ENCODE results near the gene NFATC2.

Gene NFATC2

GRCh38 chr20:51374961-51375360, 167.6 kb downstream of the NFATC2 start:
- DNase-seq (ENCODE audit: low read depth), result no peak

- DNase-seq (ENCODE audit: low read depth), result no peak
Observed at GRCh38 chr20:51374456-51374830, 168.1 kb downstream of the NFATC2 start.

DNA sequence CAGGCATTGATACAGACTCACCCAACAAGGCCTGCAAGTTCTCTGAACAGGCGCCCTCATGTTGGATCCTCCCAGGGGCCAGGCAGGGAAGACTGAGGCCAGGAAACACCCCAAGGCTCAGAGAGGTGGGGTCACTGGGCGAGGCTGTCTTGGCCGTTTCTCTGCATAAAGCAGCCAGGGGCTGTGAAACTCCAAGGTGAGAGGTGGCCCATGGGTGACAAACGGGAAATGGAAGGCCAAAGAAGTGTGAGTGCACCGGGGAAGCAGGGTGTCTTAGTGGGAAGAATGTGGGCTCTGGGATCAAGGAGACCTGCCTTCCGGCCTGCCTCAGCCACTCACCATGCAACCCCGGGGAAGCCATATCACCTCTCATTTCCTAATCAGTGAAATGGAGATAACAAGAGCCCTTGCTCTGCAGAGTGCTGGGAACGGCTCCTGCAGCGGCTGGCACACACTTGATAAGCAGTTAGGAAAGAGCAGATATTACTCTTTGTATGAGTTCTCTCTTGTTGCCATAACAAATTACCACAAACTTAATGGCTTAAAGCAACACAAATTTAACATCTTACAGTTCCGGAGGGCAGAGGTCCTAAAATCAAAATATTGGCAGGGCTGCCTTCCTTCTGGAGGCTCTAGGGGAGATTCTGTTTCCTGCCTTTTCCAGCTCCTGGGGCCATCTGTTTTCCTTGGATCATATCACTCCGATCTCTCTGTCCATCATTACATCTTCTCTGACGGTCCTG, 168.6 kb downstream of the NFATC2 start:
- DNase-seq (ENCODE audit: low read depth), result no peak

DNA sequence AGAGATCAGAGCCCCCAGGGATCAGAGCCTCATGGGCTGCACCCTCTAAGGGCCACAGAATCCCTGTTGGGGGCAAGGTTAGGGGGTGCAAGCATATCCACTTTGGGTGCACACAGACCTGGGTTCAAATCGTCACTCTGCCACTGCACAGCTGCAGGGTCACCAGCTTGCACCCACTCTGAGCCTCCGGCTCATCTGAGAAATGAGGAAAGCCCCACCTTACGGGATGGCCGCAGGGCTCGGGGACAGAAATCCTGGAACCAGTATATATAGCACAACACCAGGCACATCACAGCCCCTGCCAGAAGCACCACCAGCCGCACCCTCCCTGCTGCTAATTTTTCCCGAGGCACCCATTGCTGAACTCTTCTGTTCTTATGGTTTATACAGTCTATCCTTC, 169.6 kb downstream of the NFATC2 start:
- no peak for DNase-seq (ENCODE audit: low read depth)

- DNase-seq (ENCODE audit: low read depth), result peak; percentile 52
Observed at GRCh38 chr20:51372176-51372803, 170.2 kb downstream of the NFATC2 start.

- no peak for DNase-seq (ENCODE audit: low read depth)
Observed at GRCh38 chr20:51371720-51372119, 170.8 kb downstream of the NFATC2 start.

DNA sequence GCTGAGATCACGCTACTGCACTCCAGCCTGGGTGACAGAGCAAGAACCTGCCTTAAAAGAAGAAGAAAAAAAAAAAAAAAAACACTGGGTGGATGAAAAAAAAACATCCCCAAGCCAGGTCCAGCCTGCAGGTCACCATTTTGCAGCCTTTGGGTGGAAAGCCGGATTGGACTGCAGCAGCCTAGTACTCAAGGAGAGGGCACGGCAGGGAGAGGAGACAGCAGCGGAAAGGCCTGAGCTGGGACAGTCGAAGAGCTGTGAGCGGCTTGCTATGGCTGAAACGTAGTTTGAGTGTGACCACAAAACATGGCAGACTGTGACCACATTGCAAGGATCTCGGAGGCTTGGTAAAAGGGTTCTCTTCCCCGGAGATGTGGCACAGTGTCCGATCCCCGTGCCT, 173.0 kb downstream of the NFATC2 start:
- no peak for DNase-seq (ENCODE audit: low read depth)

DNA sequence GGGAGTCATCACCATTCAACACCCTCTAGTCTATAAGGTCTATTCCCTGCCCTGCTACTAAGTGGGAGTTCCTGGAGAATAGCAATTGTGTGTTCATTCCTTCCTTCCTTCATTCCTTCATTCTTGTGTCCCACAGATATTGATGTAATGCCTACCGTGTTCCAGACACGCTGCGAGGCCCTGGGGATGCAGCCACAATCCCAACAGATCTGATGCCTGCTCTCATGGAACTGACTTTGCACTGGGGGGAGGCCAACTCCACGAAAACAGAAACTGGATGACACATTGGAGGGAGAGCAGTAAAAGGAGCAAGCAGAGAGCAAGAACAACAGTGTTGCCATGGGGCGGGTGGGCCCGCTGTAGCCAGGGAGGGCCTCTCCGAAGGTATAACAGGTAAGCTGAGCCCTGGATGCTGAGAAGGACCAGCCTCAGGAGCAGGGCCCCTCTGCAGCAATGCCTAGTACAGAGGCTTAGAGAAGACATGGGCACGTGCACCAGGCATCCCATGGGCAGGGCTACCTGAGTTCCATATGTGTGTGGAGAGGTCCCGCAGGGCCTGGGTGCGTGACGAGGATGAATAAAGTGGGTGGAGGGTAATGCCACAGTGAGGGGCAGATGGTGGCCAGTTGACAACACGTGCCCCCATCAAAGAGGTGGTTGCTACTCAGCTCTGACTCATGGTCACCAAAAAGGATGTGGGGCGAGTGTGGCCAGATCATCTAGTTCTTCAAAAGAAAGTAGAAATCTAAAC, 173.9 kb downstream of the NFATC2 start:
- no peak for DNase-seq (ENCODE audit: low read depth)

GRCh38 chr20:51366155-51366886, 176.2 kb downstream of the NFATC2 start:
- peak; percentile 100 for DNase-seq (ENCODE audit: low read depth)

DNA sequence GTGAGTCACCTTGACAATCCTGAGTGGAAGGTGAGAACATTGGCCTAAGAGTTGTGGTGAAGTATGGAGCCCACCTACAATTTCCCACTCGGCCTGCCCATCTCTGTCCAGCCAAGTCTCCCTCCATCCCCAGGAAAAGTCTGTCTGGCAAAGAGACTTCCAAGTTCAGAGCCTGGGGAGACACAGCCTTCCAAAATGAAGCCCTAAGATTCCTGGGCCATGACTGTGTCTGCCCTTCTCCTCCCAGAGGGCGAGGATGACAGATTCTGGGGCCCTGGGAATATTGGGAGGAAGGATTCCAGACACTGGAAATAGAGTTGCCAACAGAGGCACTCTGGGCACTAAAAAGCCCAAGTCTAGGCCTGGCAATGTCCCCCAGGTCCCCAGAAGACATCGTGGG, 176.8 kb downstream of the NFATC2 start:
- peak; percentile 72 for DNase-seq (ENCODE audit: low read depth)

DNA sequence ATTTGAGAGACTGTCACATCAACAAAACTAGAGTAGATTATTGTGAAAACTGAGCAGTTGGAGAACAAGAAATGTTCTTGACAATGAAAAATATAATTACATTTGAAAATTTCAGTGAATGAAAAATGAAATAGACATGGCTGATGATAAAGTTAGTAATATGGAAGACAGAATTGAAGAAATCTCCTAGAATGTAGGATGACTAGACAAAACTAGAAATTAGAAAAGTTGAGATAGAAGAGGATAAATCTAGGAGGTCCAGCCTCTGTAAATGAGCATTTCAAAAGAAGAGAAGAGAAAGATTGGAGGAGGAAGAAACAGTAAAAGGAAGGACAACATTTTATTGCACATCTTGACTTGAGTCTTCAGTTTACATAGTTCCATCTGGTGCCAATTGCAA, 178.7 kb downstream of the NFATC2 start:
- no peak for DNase-seq (ENCODE audit: low read depth)

DNA sequence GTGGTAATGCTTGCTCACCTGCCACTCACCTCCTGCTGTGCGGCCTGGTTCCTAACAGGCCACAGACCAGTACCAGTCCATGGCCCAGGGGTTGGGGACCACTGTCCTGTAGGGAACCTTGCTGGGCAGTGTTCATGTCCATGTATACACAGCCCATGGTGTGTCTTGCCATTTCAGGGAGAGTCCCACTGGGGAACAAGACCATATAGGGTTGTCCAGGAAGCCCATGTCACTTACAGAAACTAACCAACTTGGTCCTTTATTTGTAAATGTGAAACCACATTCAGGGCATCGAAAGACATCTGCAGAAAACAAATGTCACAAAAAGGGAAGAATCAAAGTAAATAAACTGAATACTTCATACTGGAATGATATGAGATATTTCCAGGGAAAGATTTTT, 179.1 kb downstream of the NFATC2 start:
- no peak for DNase-seq (ENCODE audit: low read depth)

DNA sequence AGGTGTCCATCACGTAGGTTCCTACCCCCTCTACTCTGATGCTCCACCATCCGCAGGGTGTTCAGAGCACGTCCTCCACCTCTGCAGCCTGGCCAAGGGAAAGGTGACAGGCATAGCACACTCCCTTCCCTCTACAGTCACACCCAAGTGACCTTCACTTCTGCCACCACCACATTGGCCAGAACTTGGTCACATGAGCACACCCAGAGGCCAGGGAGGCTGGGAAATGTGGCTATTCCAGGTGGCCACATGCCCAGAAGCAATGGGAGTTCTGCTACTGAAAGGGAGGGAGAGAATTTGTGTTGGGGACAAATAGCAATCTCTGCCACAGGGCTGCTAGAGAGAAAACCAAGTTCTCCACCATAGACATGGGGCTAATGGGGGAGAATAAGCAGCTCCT, 180.3 kb downstream of the NFATC2 start:
- no peak for DNase-seq (ENCODE audit: low read depth)

DNA sequence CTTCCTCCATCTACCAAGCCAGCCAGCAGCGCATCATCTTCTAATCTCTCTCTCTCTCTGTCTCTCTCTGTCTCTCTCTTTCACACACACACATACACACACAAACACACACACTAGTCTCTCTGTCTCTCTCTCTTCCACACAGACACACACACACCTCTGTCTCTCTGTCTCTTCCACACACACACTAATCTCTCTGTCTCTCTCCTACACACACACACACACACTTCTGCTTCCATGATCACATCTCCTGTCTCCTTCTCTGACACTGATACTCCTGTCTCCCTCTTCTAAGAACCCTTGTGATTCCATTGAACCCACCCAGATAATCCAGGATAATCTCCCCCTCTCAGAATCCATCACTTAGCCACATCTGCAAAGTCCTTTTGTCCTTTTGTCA, 181.3 kb downstream of the NFATC2 start:
- DNase-seq (ENCODE audit: low read depth), result no peak

- peak; percentile 99 for DNase-seq (ENCODE audit: low read depth)
Observed at GRCh38 chr20:51360451-51361201, 181.9 kb downstream of the NFATC2 start.

- DNase-seq (ENCODE audit: low read depth), result no peak
Observed at GRCh38 chr20:51359947-51360346, 182.6 kb downstream of the NFATC2 start.

- no peak for DNase-seq (ENCODE audit: low read depth)
Observed at GRCh38 chr20:51359401-51359800, 183.1 kb downstream of the NFATC2 start.

DNA sequence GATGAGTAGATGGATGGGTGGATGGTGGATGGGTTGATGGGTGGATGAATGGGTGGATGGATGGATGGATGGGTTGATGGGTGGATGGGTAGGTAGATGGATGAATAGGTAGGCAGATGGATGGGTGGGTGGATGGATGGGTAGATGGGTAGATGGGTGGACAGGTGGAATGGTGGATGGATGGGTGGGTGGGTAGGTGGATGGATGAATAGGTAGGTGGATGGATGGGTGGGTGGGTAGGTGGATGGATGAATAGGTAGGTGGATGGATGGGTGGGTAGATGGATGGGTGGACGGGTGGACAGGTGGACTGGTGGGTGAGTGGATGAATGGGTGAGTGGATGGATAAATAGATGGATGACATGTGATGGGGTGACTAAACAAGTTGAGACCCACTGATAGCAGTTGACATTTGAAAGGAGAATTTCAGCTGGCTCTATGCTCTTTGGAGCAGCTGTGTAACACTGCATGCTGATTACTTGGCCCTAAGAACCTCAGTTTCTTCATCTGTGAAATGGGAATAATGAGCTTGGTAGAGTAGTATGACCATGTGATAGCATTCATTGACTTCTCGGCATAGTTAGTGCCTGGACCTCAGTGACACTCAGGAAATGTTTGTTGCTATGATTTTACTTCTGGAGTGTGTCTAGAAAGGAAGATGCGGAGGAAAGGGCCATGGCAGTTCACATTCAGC, 184.3 kb downstream of the NFATC2 start:
- no peak for DNase-seq (ENCODE audit: low read depth)

DNA sequence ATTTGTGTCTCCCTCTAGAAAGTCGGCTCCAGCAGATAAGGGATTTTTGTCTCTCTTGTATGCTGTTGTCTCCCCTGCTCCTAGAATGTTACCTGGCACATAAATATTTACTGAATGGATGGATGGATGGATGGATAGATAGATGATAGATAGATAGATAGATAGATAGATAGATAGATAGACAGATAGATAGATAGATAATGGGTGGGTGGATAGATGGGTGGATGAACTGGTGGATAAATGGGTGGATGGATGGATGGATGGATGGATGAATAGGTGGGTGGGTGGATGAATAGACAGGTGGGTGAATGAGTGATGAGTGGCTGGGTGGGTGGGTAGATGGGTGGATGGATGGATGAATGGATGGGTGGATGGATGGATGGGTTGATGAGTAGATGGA, 185.0 kb downstream of the NFATC2 start:
- no peak for DNase-seq (ENCODE audit: low read depth)

DNA sequence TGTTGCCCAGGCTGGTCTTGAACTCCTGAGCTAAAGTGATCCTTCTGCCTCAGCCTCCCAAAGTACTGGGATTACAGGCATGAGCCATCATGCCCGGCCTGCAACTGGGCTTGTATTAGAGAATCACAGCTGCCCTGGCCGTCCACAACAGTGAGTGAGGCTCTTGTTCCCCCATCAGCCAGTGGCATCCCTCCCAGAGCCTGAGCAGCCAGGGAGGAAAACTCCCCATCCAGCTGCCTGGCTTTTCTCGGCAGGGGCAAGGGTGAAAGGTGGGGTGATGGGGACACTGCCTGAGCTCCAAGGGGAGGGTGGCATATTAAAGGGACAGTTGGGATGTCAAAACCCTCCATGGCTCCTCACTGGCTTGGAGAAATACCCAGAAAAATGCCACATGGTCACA, 185.6 kb downstream of the NFATC2 start:
- DNase-seq (ENCODE audit: low read depth), result no peak

DNA sequence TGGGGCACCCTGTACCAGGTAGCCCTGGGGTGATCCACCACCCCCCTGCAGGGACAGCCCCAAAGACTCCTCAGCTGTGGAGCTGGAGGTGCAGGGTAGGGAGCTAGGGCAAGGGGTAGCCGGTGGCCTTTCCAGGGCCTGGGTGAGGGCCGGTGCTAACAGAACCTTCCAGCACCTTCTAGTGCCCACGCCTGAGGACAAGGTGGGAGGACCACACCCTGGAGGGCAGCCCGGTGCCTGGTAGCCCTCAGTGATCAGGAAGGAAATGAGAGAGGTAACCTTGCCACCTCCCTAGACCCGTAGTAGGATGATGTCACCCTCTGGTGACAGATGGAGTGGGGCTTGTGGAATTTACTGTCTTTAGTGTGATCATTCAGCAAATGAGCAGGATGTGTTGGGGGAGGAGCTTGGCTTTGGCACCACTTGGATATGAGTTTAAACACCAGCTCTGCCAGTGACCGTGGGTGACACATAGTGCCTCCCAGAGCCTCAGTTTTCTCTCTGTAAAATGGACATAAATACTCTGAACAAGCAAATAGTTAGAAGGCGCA, 187.7 kb downstream of the NFATC2 start:
- peak; percentile 35 for DNase-seq (ENCODE audit: low read depth)

Measured in stromal cell of bone marrow (primary cell).